Glomerular visceral epithelial cell (primary cell): Measurements from ENCODE around the gene PKD2.
"Not testable (repeated sequence)": the region's sequence is repeated elsewhere in the genome, so short reads cannot be mapped to it uniquely, and the experiment has no call there.

Source experiments
- DNase-seq: peaks from one replicate; pipeline ENCODE4 v3.0.0-alpha.2; 2016; ENCODE audit errors: extremely low spot score

PKD2 gene

DNA sequence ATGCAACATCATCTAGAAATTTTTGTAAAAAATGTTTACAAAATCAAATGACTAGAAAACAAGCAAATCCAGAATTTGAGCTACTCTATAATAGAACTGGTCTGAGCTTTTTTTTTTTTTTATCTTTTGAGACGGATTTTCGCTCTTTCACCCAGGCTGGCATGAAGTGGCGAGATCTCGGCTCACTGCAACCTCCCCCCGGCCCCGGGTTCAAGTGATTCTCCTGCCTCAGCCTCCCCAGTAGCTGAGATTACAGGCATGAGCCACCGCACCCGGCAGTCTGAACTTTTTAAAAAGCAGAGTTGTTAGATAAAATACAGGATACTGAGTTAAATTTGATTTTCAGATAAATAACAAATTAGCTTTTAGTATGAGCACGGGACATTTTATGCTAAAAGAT is 20.9 kb upstream of the PKD2 start:
- DNase-seq, result no peak

- no peak for DNase-seq
Observed at GRCh38 chr4:87989765-87990164, 17.7 kb upstream of the PKD2 start.

- no peak for DNase-seq
Observed at GRCh38 chr4:87995435-87995834, 12.0 kb upstream of the PKD2 start.

DNA sequence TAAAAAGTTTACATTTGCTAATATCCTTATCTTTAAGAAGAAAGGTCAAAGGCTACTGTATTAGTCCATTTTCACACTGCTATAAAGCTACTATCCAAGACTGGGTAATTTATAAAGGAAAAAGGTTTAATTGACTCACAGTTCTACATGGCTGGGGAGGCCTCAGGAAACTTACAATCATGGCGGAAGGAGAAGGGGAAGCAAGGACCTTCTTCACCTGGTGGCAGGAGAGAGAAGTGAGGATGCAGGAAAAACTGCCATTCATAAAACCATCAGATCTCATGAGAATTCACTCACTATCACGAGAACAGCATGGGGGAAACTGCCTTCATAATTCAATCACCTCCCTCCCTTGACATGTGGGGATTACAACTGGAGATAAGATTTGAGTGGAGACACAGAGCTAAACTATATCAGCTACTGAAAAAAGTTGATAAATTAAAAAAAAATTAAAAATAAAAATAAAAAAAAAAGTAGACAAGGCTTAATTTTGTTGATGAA is 8.2 kb upstream of the PKD2 start:
- not testable (repeated sequence) for DNase-seq

DNA sequence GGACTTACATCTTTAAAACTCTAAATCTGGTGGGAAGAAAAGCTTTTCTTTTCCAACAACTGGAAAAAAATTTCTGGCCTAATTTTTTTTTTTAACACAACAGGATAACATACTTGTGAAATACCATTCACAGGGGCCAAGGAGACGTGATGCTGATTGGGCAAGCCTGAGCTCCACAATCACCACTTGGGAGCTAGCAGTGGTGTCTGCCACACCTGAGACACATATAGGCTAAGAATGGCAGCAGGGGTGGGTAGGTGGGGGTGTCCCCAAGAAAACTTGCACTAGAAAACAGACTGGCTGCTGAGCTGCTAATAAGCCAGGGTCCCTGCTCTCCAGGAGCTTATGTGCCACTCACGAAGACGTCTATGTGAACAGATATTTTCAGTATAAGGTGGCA is 5.6 kb upstream of the PKD2 start:
- no peak for DNase-seq

DNA sequence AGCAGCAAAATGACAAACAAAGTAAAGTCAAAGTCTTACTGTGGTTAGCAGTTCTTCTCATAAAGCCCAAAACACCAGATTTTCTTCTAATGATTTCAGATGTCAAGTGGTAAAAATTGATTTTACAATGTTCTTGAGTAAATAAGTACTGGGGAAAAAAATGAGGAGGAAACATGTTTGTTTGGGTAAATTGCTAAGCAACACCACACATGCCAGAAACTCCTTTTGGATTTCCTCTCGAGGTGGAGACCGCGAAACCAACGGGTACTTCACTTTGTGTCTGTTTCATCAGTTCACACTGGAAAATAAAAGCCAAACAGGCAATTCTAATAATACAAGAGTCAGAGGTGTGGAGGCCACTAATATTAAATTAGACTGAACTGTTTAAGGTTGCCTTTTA is 4.6 kb upstream of the PKD2 start:
- no peak for DNase-seq

DNA sequence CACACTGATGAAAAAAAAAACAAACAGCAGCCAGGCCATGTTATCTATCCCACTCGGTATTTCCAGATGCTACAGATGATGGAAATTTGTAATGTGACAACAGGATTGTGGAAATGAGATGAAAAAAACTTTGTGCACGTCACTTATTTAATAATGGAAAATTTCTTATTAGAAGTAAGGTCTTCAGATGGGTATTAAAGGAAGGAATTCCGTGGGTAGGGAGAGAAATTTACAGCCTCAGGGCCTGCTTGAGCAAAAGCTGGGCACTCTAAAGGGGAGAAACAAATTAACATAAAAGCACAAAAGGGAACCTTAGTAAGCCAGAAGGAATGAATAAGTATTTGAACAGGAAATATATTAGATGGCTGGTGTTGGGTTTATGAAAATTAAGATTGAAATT is 4.2 kb upstream of the PKD2 start:
- no peak for DNase-seq

- DNase-seq, result no peak
Observed at GRCh38 chr4:88005076-88005475, 2.4 kb upstream of the PKD2 start.

DNA sequence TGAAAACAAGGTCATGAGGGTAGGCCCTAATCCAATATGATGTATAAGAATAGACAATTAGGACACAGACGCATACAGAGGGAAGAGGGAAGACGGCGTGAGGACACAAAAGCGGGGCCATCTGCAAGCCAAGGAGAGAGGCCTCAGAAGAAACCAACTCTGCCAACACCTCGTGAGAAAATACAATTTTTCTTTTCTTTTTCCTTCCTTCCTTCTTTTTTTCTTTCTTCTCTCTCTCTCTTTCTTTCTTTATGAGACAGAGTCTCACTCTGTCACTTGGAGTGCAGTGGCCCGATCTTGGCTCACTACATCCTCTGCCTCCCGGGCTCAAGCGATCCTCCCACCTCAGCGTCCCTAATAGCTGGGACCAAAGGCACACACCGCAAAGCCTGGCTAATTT is 1.5 kb upstream of the PKD2 start:
- DNase-seq, result no peak

GRCh38 chr4:88006956-88007303 is 505 bp upstream of the PKD2 start:
- DNase-seq, result no peak

DNA sequence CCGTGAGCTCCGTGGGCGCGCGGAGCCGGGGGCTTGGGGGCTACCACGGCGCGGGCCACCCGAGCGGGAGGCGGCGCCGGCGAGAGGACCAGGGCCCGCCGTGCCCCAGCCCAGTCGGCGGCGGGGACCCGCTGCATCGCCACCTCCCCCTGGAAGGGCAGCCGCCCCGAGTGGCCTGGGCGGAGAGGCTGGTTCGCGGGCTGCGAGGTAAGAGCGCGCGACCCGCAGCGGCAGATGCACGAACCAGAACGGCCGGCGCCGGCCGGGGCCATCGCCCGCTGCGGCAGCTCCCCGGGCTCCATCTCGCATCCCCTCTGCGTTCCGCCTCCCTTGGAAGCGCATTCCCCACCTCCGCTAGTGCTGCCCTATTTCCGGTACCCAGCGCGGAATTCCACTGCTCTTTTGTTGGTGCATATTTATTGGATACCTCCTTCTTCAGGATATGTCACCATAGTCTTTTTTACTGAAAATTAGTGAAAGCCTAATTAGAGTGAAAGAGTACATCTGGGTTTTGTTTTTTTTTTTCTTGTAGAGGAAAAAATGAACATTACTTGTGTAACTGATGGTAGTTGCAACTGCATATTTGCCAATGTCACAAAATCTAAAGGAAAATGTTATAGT is 797 bp downstream of the PKD2 start:
- DNase-seq, result peak; percentile 57

DNA sequence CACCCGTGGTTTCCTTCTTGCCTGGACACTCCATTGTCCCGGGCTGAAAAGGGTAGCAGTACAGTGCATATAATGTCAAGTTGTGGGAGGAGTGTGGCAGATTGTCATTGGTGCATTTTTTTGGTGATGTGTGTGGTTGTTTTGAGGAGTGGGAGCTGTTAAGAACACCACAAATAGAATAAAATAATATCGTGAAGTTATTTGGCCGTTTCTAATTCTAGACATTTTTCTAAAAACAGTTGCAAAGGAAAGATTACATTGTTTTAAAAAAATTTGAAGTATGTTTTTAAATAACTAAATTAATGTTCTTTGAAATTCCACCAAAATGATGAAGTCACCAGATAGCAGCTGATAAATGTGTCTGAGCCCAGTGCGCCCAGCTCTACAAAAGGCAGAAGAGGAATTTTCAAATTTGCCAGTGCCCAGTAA is 1.3 kb downstream of the PKD2 start:
- DNase-seq, result peak; percentile 37

GRCh38 chr4:88009871-88010270 is 2.4 kb downstream of the PKD2 start:
- DNase-seq, result no peak

- no peak for DNase-seq
Observed at GRCh38 chr4:88010966-88011365, 3.5 kb downstream of the PKD2 start.

DNA sequence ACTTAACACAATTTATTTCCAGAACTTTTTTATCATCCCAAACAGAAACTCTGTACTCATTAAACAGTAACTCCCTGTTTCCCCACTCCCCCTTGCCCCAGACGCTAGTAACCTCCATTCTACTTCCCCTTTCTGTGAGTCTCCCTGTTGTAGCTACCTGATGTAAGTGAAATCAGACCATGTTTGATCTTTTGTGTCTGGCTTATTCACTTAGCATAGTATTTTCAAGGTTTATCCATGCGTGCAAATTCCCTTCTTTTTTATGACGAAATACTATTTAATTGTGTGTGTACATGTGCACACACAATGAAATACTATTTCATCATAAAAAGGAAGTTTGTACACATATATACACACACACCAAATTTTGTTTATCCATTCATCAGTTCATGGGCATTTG is 5.2 kb downstream of the PKD2 start:
- DNase-seq, result no peak

DNA sequence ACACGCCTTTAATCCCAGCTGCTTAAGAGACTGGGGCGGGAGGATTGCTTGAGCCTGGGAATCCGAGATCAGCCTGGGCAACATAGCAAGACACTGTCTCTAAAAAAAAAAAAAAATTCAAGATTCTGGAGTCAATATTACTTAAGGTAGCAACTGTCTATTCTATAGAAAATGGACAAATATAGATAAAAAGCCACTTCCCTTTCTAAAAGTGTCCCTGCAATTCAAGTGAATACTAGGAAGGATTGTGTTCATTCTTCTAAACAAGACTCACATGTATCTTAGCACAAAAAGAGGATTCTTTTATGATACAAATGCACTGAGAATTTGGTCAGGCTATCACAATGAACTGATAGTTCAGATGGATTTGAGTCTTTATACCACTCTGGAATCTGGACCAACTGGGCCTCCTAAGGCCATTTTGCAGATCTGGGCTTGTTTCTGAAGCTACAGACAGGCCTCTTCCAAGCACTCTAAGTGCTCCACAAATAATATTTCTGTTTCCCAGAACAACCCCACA is 7.0 kb downstream of the PKD2 start:
- no peak for DNase-seq

DNA sequence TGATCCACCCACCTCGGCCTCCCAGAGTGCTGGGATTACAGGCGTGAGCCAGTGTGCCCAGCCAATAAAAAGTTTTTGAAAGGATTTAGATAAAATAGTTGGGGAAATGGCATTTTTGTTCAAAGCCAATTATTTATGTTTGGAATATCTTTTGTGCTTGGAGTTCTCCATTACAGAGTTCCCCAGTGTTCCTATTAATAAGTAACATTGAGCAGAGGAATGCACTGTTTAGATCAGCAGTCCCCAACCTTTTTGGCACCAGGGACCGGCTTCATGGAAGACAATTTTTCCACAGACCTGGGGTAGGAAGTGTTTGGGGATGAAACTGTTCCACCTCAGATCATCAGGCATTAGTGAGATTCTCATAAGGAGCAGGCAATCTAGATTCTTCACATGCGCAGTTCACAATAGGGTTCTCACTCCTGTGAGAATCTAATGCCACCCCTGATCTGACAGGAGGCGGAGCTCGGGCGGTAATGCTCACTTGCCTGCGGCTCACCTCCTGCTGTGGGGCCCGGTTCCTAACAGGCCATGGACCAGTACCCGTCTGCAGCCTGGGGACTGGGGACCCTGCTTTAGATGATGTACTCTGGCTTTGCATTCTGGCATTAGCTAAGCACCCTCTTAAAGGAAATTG is 8.3 kb downstream of the PKD2 start:
- peak; percentile 51 for DNase-seq

DNA sequence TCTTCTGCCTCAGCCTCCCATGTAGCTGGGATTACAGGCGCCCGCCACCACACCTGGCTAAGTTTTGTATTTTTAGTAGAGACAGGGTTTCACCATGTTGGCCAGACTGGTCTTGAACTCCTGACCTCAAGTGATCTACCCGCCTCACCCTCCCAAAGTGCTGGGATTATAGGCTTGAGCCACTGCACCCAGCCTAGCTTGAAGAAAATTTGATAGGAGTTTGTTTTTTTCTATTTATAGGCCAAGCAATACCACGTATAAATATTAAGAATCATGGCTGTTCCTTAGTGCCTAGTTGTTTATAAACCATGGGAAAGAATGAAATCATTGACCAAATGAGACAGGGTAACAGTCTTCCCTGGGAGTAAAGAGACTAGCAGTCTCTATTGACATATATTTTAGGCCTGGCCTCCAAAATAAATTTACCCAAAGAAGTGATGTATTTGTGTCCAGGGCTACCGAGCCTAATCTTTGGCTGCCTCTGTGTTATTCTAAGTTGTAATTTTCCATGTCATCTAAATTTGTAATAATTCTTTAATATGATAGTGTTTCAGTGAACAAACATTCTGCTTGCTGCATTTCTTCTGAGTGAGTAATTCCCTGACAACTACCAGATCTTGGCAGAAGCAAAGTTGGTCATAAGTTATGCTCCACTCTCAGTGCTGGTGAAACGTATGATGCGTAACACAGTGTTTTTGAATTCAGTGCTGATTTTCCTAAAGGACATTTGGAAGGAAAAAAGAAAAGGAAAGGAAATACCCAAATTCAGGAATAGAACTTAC is 10.3 kb downstream of the PKD2 start:
- peak; percentile 84 for DNase-seq

DNA sequence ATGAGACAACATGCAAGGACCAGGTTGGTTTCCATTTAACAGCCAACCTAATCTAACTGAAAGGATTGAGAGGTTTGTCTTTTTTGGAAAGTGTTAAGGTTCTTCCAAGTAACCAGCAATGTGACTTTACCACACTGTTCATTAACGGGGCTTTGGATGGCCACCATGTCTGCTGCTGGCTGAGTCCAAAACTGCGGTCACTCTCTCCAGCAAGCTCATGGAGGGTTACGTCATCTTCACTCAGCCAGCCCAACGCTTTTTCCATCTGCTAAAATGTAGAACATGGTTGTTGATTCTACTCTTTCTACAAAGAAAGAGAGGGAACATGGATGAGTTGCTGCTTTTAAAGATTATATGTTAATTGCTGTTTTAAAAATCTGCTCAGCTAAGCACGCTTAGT is 11.0 kb downstream of the PKD2 start:
- peak; percentile 81 for DNase-seq

DNA sequence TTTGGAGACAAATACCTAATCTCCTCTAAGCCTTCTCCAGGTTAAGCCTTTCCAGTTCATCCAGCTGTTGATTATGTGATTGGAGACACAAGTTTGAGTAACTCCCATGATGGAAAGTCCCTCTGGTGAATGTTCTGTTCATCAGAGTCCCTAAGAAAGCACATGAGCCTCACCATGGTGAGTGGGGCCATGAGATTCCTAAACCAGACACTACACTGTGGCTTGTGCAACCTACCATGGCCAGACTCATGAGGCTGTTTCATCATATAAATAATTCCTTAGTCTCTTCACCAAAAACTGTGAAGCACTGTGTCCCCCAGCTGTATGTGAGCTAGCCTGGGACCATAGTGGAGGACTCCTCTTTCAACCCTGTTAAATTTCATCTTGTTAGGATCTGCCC is 14.4 kb downstream of the PKD2 start:
- DNase-seq, result no peak

- no peak for DNase-seq
Observed at GRCh38 chr4:88022289-88022688, 14.9 kb downstream of the PKD2 start.

GRCh38 chr4:88025868-88026661 is 18.6 kb downstream of the PKD2 start:
- not testable (repeated sequence) for DNase-seq
